ENCODE measurements around the gene EAF2. TPM values are rescaled to one million over a fixed set of nuclear protein-coding genes. Genes with fewer than 3 reads are reported as not detected.

EAF2 gene
- total RNA-seq, 2 experiments from 2014 or later, result 14.4 to 14.8 TPM

GRCh38 chr3:121916189-121916588 lies 81.2 kb downstream of the EAF2 start:
- ChIA-PET POLR2A (no interaction called here), CTCF (no interaction called here)
- Mint-ChIP-seq H3K4me1 (ENCODE audit: low read depth) (peaks cover 5% of the 10 kb centered on the region), H3K36me3 (no peaks in the 10 kb centered on the region), H3K27me3 (no peaks in the 10 kb centered on the region), H3K27ac (no peak overlapping the region), H3K9me3 (no peaks in the 10 kb centered on the region), H3K4me3 (no peak overlapping the region)
- intact Hi-C loops (cut with micrococcal nuclease), result no loop called here
- no peak for DNase-seq

GRCh38 chr3:121918779-121919483 lies 83.9 kb downstream of the EAF2 start:
- no peaks in the 10 kb centered on the region for H3K4me1 Mint-ChIP-seq (ENCODE audit: low read depth)
- no peak overlapping the region for H3K27ac Mint-ChIP-seq
- no peak overlapping the region for H3K4me3 Mint-ChIP-seq
- H3K36me3 Mint-ChIP-seq, result peaks cover 3% of the 10 kb centered on the region
- H3K27me3 Mint-ChIP-seq, result no peaks in the 10 kb centered on the region
- DNase-seq, result no peak
- ChIA-PET CTCF (no interaction called here), POLR2A (no interaction called here)
- no peaks in the 10 kb centered on the region for H3K9me3 Mint-ChIP-seq
- intact Hi-C loops (cut with micrococcal nuclease), result no loop called here

GRCh38 chr3:121924734-121925133 lies 89.7 kb downstream of the EAF2 start:
- CTCF ChIA-PET, result no interaction called here
- POLR2A ChIA-PET, result no interaction called here
- H3K27ac Mint-ChIP-seq, result no peak overlapping the region
- H3K9me3 Mint-ChIP-seq, result no peaks in the 10 kb centered on the region
- H3K4me1 Mint-ChIP-seq (ENCODE audit: low read depth), result no peaks in the 10 kb centered on the region
- DNase-seq, result no peak
- intact Hi-C loops (cut with micrococcal nuclease), result no loop called here
- H3K27me3 Mint-ChIP-seq, result no peaks in the 10 kb centered on the region
- peaks cover 3% of the 10 kb centered on the region for H3K36me3 Mint-ChIP-seq
- no peak overlapping the region for H3K4me3 Mint-ChIP-seq

- ChIA-PET CTCF (no interaction called here), POLR2A (no interaction called here)
- H3K4me3 Mint-ChIP-seq, result no peak overlapping the region
- DNase-seq, result no peak
- H3K27me3 Mint-ChIP-seq, result no peaks in the 10 kb centered on the region
- no peaks in the 10 kb centered on the region for H3K4me1 Mint-ChIP-seq (ENCODE audit: low read depth)
- H3K27ac Mint-ChIP-seq, result no peak overlapping the region
- intact Hi-C loops (cut with micrococcal nuclease), result no loop called here
- no peaks in the 10 kb centered on the region for H3K9me3 Mint-ChIP-seq
- peaks cover 3% of the 10 kb centered on the region for H3K36me3 Mint-ChIP-seq
Measured at GRCh38 chr3:121926380-121926779, 91.4 kb downstream of the EAF2 start.

Other genes with a start within 250 kb of the EAF2 start
- gene FBXO40, start 241.8 kb upstream of the EAF2 start, total RNA-seq, result not detected
- gene HCLS1, start 174.3 kb upstream of the EAF2 start, total RNA-seq, result 100 to 1,000 TPM; 249 to 251 TPM
- 10 to 100 TPM; 22.7 to 26.0 TPM for gene GOLGB1, start 85.5 kb upstream of the EAF2 start, total RNA-seq
- gene IQCB1, start 149 bp upstream of the EAF2 start, total RNA-seq, result 10 to 100 TPM; 36.8 to 37.3 TPM
- gene SLC15A2, start 59.2 kb downstream of the EAF2 start, total RNA-seq, result 1 to 10 TPM; 1.1 to 1.4 TPM
- under 1 TPM; 0.26 to 0.41 TPM for gene ILDR1, start 187.0 kb downstream of the EAF2 start, total RNA-seq
- gene CD86, start 220.2 kb downstream of the EAF2 start, total RNA-seq, result 1 to 10 TPM; 1.4 to 1.7 TPM